Prostate gland (tissue), 2 donors: ENCODE measurements around the gene CDK16.

Experiments used
- CTCF ChIP-seq, 4 experiments: fragments of 200-600 bp in 2 of 4; fragments of 450-650 bp in 2 of 4; sonication (generic) in 2 of 4; IDR thresholded peaks; 1 replicate in 3 of 4; 2 replicates in 1 of 4; pipeline ENCODE4 v1.5.1; 2016 to 2019; ENCODE audit warnings: antibody characterized with exemption in 4 of 4, mild to moderate bottlenecking in 2 of 4, moderate library complexity in 2 of 4
- POLR2A ChIP-seq: fragments of 450-650 bp; IDR thresholded peaks from one replicate; pipeline ENCODE4 v1.6.1; 2016; ENCODE audit warnings: antibody characterized with exemption, mild to moderate bottlenecking
- POLR2AphosphoS5 ChIP-seq: sonication (generic); formaldehyde crosslinking; IDR thresholded peaks from one replicate; pipeline ENCODE4 v1.6.1; 2017; ENCODE audit warnings: antibody characterized with exemption

- TF ChIP-seq CTCF (IDR thresholded peaks at IDR 0.05) (no peak), POLR2AphosphoS5 (no peak), POLR2A (no peak)
These were observed 3.1 kb upstream of the CDK16 start for GRCh38 chrX:47215291-47215900.
